Activated naive CD8-positive, alpha-beta T cell (primary cell): ENCODE measurements around the gene SCAPER.

Source experiments
- H3K27ac Mint-ChIP-seq: one replicate; pipeline ENCODE4 v1.8.0; 2021; ENCODE audit warnings: mixed read lengths
- H3K27me3 Mint-ChIP-seq: one replicate; pipeline ENCODE4 v1.8.0; 2021; ENCODE audit warnings: mixed read lengths
- H3K36me3 Mint-ChIP-seq: one replicate; pipeline ENCODE4 v1.8.0; 2021; ENCODE audit warnings: mixed read lengths
- H3K4me1 Mint-ChIP-seq: one replicate; pipeline ENCODE4 v1.8.0; 2021; ENCODE audit warnings: low read depth, mixed read lengths
- H3K4me3 Mint-ChIP-seq: one replicate; pipeline ENCODE4 v1.8.0; 2021; ENCODE audit warnings: mild to moderate bottlenecking, mixed read lengths
- H3K9me3 Mint-ChIP-seq: one replicate; pipeline ENCODE4 v1.8.0; 2021; ENCODE audit warnings: low read depth, mixed read lengths

The SCAPER gene

GRCh38 chr15:76386178-76386577 is 519.0 kb downstream of the SCAPER start:
- H3K9me3 Mint-ChIP-seq = no peaks in the 10 kb centered on the region
- no peaks in the 10 kb centered on the region for H3K27me3 Mint-ChIP-seq
- no peak overlapping the region for H3K4me3 Mint-ChIP-seq
- no peaks in the 10 kb centered on the region for H3K4me1 Mint-ChIP-seq
- H3K36me3 Mint-ChIP-seq = peaks cover 29% of the 10 kb centered on the region
- no peak overlapping the region for H3K27ac Mint-ChIP-seq

GRCh38 chr15:76384409-76384808 is 520.7 kb downstream of the SCAPER start:
- Mint-ChIP-seq H3K9me3 (no peaks in the 10 kb centered on the region), H3K27me3 (no peaks in the 10 kb centered on the region), H3K27ac (no peak overlapping the region), H3K36me3 (peaks cover 36% of the 10 kb centered on the region), H3K4me3 (no peak overlapping the region), H3K4me1 (no peaks in the 10 kb centered on the region)

- H3K36me3 Mint-ChIP-seq = peaks cover 36% of the 10 kb centered on the region
- H3K9me3 Mint-ChIP-seq = no peaks in the 10 kb centered on the region
- H3K4me3 Mint-ChIP-seq = no peak overlapping the region
- H3K27me3 Mint-ChIP-seq = no peaks in the 10 kb centered on the region
- H3K4me1 Mint-ChIP-seq = no peaks in the 10 kb centered on the region
- no peak overlapping the region for H3K27ac Mint-ChIP-seq
These were observed 522.0 kb downstream of the SCAPER start for GRCh38 chr15:76382987-76383728.

- Mint-ChIP-seq H3K27ac (no peak overlapping the region), H3K36me3 (peaks cover 26% of the 10 kb centered on the region), H3K9me3 (no peaks in the 10 kb centered on the region), H3K4me1 (no peaks in the 10 kb centered on the region), H3K27me3 (no peaks in the 10 kb centered on the region), H3K4me3 (no peak overlapping the region)
These were observed 523.8 kb downstream of the SCAPER start for GRCh38 chr15:76381366-76381765.

- Mint-ChIP-seq H3K4me1 (no peaks in the 10 kb centered on the region), H3K27ac (no peak overlapping the region), H3K9me3 (no peaks in the 10 kb centered on the region), H3K36me3 (peaks cover 23% of the 10 kb centered on the region), H3K4me3 (no peak overlapping the region), H3K27me3 (no peaks in the 10 kb centered on the region)
These were observed 524.9 kb downstream of the SCAPER start for GRCh38 chr15:76380249-76380648.

GRCh38 chr15:76378691-76379090 is 526.4 kb downstream of the SCAPER start:
- H3K9me3 Mint-ChIP-seq = no peaks in the 10 kb centered on the region
- H3K27me3 Mint-ChIP-seq = no peaks in the 10 kb centered on the region
- no peaks in the 10 kb centered on the region for H3K4me1 Mint-ChIP-seq
- H3K27ac Mint-ChIP-seq = no peak overlapping the region
- no peak overlapping the region for H3K4me3 Mint-ChIP-seq
- H3K36me3 Mint-ChIP-seq = peaks cover 25% of the 10 kb centered on the region

- no peak overlapping the region for H3K27ac Mint-ChIP-seq
- no peaks in the 10 kb centered on the region for H3K9me3 Mint-ChIP-seq
- no peak overlapping the region for H3K4me3 Mint-ChIP-seq
- H3K36me3 Mint-ChIP-seq = peaks cover 29% of the 10 kb centered on the region
- H3K27me3 Mint-ChIP-seq = no peaks in the 10 kb centered on the region
- H3K4me1 Mint-ChIP-seq = no peaks in the 10 kb centered on the region
These were observed 527.4 kb downstream of the SCAPER start for GRCh38 chr15:76377751-76378150.

GRCh38 chr15:76377217-76377616 is 527.9 kb downstream of the SCAPER start:
- Mint-ChIP-seq H3K4me3 (no peak overlapping the region), H3K4me1 (no peaks in the 10 kb centered on the region), H3K27ac (no peak overlapping the region), H3K36me3 (peaks cover 34% of the 10 kb centered on the region), H3K9me3 (no peaks in the 10 kb centered on the region), H3K27me3 (no peaks in the 10 kb centered on the region)

GRCh38 chr15:76376816-76377215 is 528.3 kb downstream of the SCAPER start:
- Mint-ChIP-seq H3K4me3 (no peak overlapping the region), H3K36me3 (peaks cover 38% of the 10 kb centered on the region), H3K4me1 (no peaks in the 10 kb centered on the region), H3K27me3 (no peaks in the 10 kb centered on the region), H3K27ac (no peak overlapping the region), H3K9me3 (no peaks in the 10 kb centered on the region)

GRCh38 chr15:76376029-76376428 is 529.1 kb downstream of the SCAPER start:
- no peaks in the 10 kb centered on the region for H3K4me1 Mint-ChIP-seq
- no peak overlapping the region for H3K27ac Mint-ChIP-seq
- no peaks in the 10 kb centered on the region for H3K9me3 Mint-ChIP-seq
- peaks cover 34% of the 10 kb centered on the region for H3K36me3 Mint-ChIP-seq
- no peaks in the 10 kb centered on the region for H3K27me3 Mint-ChIP-seq
- H3K4me3 Mint-ChIP-seq = no peak overlapping the region

- Mint-ChIP-seq H3K9me3 (no peaks in the 10 kb centered on the region), H3K36me3 (peaks cover 14% of the 10 kb centered on the region), H3K4me1 (no peaks in the 10 kb centered on the region), H3K27me3 (no peaks in the 10 kb centered on the region), H3K4me3 (no peak overlapping the region), H3K27ac (no peak overlapping the region)
These were observed 537.0 kb downstream of the SCAPER start for GRCh38 chr15:76368122-76368621.

- no peaks in the 10 kb centered on the region for H3K4me1 Mint-ChIP-seq
- no peak overlapping the region for H3K27ac Mint-ChIP-seq
- peaks cover 10% of the 10 kb centered on the region for H3K36me3 Mint-ChIP-seq
These were observed 538.4 kb downstream of the SCAPER start for GRCh38 chr15:76366714-76367113.

GRCh38 chr15:76363251-76363650 is 541.9 kb downstream of the SCAPER start:
- Mint-ChIP-seq H3K9me3 (no peaks in the 10 kb centered on the region), H3K4me1 (no peaks in the 10 kb centered on the region), H3K4me3 (no peak overlapping the region), H3K27ac (no peak overlapping the region), H3K36me3 (peaks cover 14% of the 10 kb centered on the region), H3K27me3 (no peaks in the 10 kb centered on the region)

More at GRCh38 chr15:76366714-76367113, 538.4 kb downstream of the SCAPER start:
- no peak overlapping the region for H3K4me3 Mint-ChIP-seq
- no peaks in the 10 kb centered on the region for H3K27me3 Mint-ChIP-seq
- no peaks in the 10 kb centered on the region for H3K9me3 Mint-ChIP-seq

GRCh38 chr15:76360416-76360815 is 544.7 kb downstream of the SCAPER start:
- no peak overlapping the region for H3K27ac Mint-ChIP-seq
- no peak overlapping the region for H3K4me3 Mint-ChIP-seq
- peaks cover 25% of the 10 kb centered on the region for H3K36me3 Mint-ChIP-seq
- no peaks in the 10 kb centered on the region for H3K9me3 Mint-ChIP-seq
- H3K27me3 Mint-ChIP-seq = no peaks in the 10 kb centered on the region
- no peaks in the 10 kb centered on the region for H3K4me1 Mint-ChIP-seq

- Mint-ChIP-seq H3K9me3 (no peaks in the 10 kb centered on the region), H3K27ac (no peak overlapping the region), H3K4me1 (no peaks in the 10 kb centered on the region), H3K27me3 (no peaks in the 10 kb centered on the region), H3K4me3 (no peak overlapping the region), H3K36me3 (peaks cover 29% of the 10 kb centered on the region)
These were observed 546.0 kb downstream of the SCAPER start for GRCh38 chr15:76359152-76359551.

GRCh38 chr15:76358453-76358852 is 546.7 kb downstream of the SCAPER start:
- H3K36me3 Mint-ChIP-seq = peaks cover 31% of the 10 kb centered on the region
- no peak overlapping the region for H3K4me3 Mint-ChIP-seq
- no peaks in the 10 kb centered on the region for H3K4me1 Mint-ChIP-seq
- H3K9me3 Mint-ChIP-seq = no peaks in the 10 kb centered on the region
- H3K27ac Mint-ChIP-seq = no peak overlapping the region
- no peaks in the 10 kb centered on the region for H3K27me3 Mint-ChIP-seq
